H9 (cell line): ENCODE measurements around the gene PTPRN2. TPM values are rescaled to one million over a fixed set of nuclear protein-coding genes. Genes with fewer than 3 reads are reported as not detected.

Source experiments
- DNase-seq: peaks from one replicate; pipeline ENCODE4 v3.0.0-alpha.2; 2017
- H2AFZ ChIP-seq: one replicate; pipeline ENCODE4 v1.6.1; 2013; ENCODE audit warnings: mild to moderate bottlenecking, low read length, control low read depth, moderate library complexity
- H2AK5ac ChIP-seq: 2 replicates; pipeline ENCODE4 v1.6.1; 2013; ENCODE audit warnings: low read length, control low read depth, mixed read lengths; ENCODE audit not compliant: insufficient read length
- H2BK120ac ChIP-seq: one replicate; pipeline ENCODE4 v1.6.1; 2013; ENCODE audit warnings: low read depth, mild to moderate bottlenecking, low read length, control low read depth, inconsistent platforms; ENCODE audit not compliant: poor library complexity, severe bottlenecking
- H2BK12ac ChIP-seq: 2 replicates; pipeline ENCODE4 v1.6.1; 2013; ENCODE audit warnings: low read length, control low read depth, mixed read lengths, low read depth; ENCODE audit not compliant: insufficient read length
- H2BK15ac ChIP-seq: 2 replicates; pipeline ENCODE4 v1.6.1; 2013; ENCODE audit warnings: low read depth, low read length, control low read depth
- H2BK20ac ChIP-seq: one replicate; pipeline ENCODE4 v1.6.1; 2013; ENCODE audit warnings: low read depth, mild to moderate bottlenecking, low read length, control low read depth, inconsistent platforms; ENCODE audit not compliant: poor library complexity, severe bottlenecking
- H2BK5ac ChIP-seq: 2 replicates; pipeline ENCODE4 v1.6.1; 2013; ENCODE audit warnings: low read length, control low read depth, mixed read lengths; ENCODE audit not compliant: insufficient read length
- H3K14ac ChIP-seq: 2 replicates; pipeline ENCODE4 v1.6.1; 2013; ENCODE audit warnings: low read length, control low read depth; ENCODE audit not compliant: insufficient read depth
- H3K18ac ChIP-seq: 2 replicates; pipeline ENCODE4 v1.6.1; 2013; ENCODE audit warnings: low read depth, mild to moderate bottlenecking, mixed read lengths, low read length, control low read depth; ENCODE audit not compliant: insufficient read length
- H3K23ac ChIP-seq: 2 replicates; pipeline ENCODE4 v1.6.1; 2013; ENCODE audit warnings: low read length, control low read depth, mixed read lengths, low read depth; ENCODE audit not compliant: insufficient read length
- H3K23me2 ChIP-seq: 2 replicates; pipeline ENCODE4 v1.6.1; 2013; ENCODE audit warnings: low read depth, mild to moderate bottlenecking, mixed read lengths, low read length, control low read depth; ENCODE audit not compliant: insufficient read length, poor library complexity, severe bottlenecking
- H3K27ac ChIP-seq: 2 replicates; pipeline ENCODE4 v1.5.1; 2013; ENCODE audit warnings: low read length, control low read depth, mixed read lengths, low read depth; ENCODE audit not compliant: insufficient read length
- H3K27me3 ChIP-seq: 2 replicates; pipeline ENCODE4 v1.6.1; 2013; ENCODE audit warnings: low read length, control low read depth, inconsistent platforms; ENCODE audit not compliant: insufficient read depth
- H3K4ac ChIP-seq: 2 replicates; pipeline ENCODE4 v1.6.1; 2013; ENCODE audit warnings: low read depth, mild to moderate bottlenecking, control low read depth, inconsistent platforms, low read length, moderate library complexity
- H3K4me1 ChIP-seq: 2 replicates; pipeline ENCODE4 v1.6.1; 2013; ENCODE audit warnings: low read length, control low read depth, inconsistent platforms; ENCODE audit not compliant: insufficient read depth
- H3K4me2 ChIP-seq: 2 replicates; pipeline ENCODE4 v1.6.1; 2013; ENCODE audit warnings: low read length, control low read depth, mixed read lengths; ENCODE audit not compliant: insufficient read length, insufficient read depth
- H3K56ac ChIP-seq: 2 replicates; pipeline ENCODE4 v1.6.1; 2013; ENCODE audit warnings: low read depth, mild to moderate bottlenecking, mixed read lengths, low read length, control low read depth; ENCODE audit not compliant: insufficient read length
- H3K79me1 ChIP-seq: 2 replicates; pipeline ENCODE4 v1.6.1; 2013; ENCODE audit warnings: low read depth, mild to moderate bottlenecking, moderate library complexity, low read length, control low read depth, inconsistent platforms; ENCODE audit not compliant: insufficient read depth, poor library complexity, severe bottlenecking
- H3K79me2 ChIP-seq: 2 replicates; pipeline ENCODE4 v1.6.1; 2013; ENCODE audit warnings: low read length, control low read depth, inconsistent platforms; ENCODE audit not compliant: insufficient read depth
- H3K9ac ChIP-seq: 2 replicates; pipeline ENCODE4 v1.6.1; 2013; ENCODE audit warnings: low read length, control low read depth, mixed read lengths; ENCODE audit not compliant: insufficient read length; ENCODE audit errors: extremely low read depth
- H3K9me3 ChIP-seq: one replicate; pipeline ENCODE4 v1.6.1; 2013; ENCODE audit warnings: low read depth, low read length, inconsistent platforms; ENCODE audit not compliant: control insufficient read depth
- H3T11ph ChIP-seq: one replicate; pipeline ENCODE4 v1.6.1; 2013; ENCODE audit warnings: mild to moderate bottlenecking, low read length, control low read depth, inconsistent platforms
- H4K20me1 ChIP-seq: one replicate; pipeline ENCODE4 v1.6.1; 2013; ENCODE audit not compliant: control insufficient read depth, insufficient read length, insufficient read depth
- H4K5ac ChIP-seq: 2 replicates; pipeline ENCODE4 v1.6.1; 2013; ENCODE audit warnings: low read depth, mild to moderate bottlenecking, mixed read lengths, low read length, control low read depth; ENCODE audit not compliant: insufficient read length
- H4K8ac ChIP-seq: replicated peaks from 2 replicates; pipeline ENCODE4 v1.6.1; 2013; ENCODE audit warnings: low read length, control low read depth, mixed read lengths, low read depth; ENCODE audit not compliant: insufficient read length
- H4K91ac ChIP-seq: 2 replicates; pipeline ENCODE4 v1.6.1; 2013; ENCODE audit warnings: low read depth, mild to moderate bottlenecking, moderate library complexity, mixed read lengths, low read length, control low read depth; ENCODE audit not compliant: insufficient read length
- H3K27ac Mint-ChIP-seq, 3 experiments: 2 replicates in 2 of 3; 3 replicates in 1 of 3; pipeline ENCODE4 v1.8.0; 2020 to 2021; ENCODE audit warnings: mixed read lengths in 3 of 3, mild to moderate bottlenecking in 1 of 3, moderate library complexity in 1 of 3
- H3K27me3 Mint-ChIP-seq: 2 replicates; pipeline ENCODE4 v1.8.0; 2021; ENCODE audit warnings: low read depth, mild to moderate bottlenecking, moderate library complexity, mixed read lengths
- H3K36me3 Mint-ChIP-seq, 3 experiments: 2 replicates in 2 of 3; 3 replicates in 1 of 3; pipeline ENCODE4 v1.8.0; 2020 to 2021; ENCODE audit warnings: low read depth in 3 of 3, mixed read lengths in 3 of 3; ENCODE audit not compliant: insufficient read depth in 1 of 3
- H3K4me1 Mint-ChIP-seq, 2 experiments: 2 replicates each; pipeline ENCODE4 v1.8.0; 2020; ENCODE audit warnings: mixed read lengths in 2 of 2
- H3K4me3 Mint-ChIP-seq, 2 experiments: 2 replicates in 1 of 2; 3 replicates in 1 of 2; pipeline ENCODE4 v1.8.0; 2020 to 2021; ENCODE audit warnings: mild to moderate bottlenecking in 2 of 2, mixed read lengths in 2 of 2, moderate library complexity in 1 of 2
- H3K9me3 Mint-ChIP-seq, 2 experiments: 2 replicates in 1 of 2; 3 replicates in 1 of 2; pipeline ENCODE4 v1.8.0; 2020; ENCODE audit warnings: mild to moderate bottlenecking in 2 of 2, mixed read lengths in 2 of 2, moderate library complexity in 1 of 2
- WGBS: extraction: QIAGEN DNeasy Blood & Tissue Kit; methylation state at CpG from one replicate; pipeline ENCODE4 v1.1.7; 2013; ENCODE audit warnings: missing lambda C conversion rate, low lambda C conversion rate, mixed read lengths; ENCODE audit not compliant: insufficient read length; ENCODE audit errors: extremely low coverage; 5-methylcytosine and 5-hydroxymethylcytosine counted together
- total RNA-seq: library from RNA; stranded (reverse); gene quantifications from 2 replicates; pipeline ENCODE4 v1.2.1, GENCODE V29; 2021
- TF ChIP-seq, protein P1 (sequence below): fragments of 200-600 bp; sonication (generic); conservative IDR thresholded peaks from 3 replicates; pipeline ENCODE4 v1.8.0; 2021; ENCODE audit warnings: antibody characterized with exemption, mild to moderate bottlenecking

PTPRN2 gene
- total RNA-seq, 1 experiment from 2014 or later = 5.2 TPM

DNA sequence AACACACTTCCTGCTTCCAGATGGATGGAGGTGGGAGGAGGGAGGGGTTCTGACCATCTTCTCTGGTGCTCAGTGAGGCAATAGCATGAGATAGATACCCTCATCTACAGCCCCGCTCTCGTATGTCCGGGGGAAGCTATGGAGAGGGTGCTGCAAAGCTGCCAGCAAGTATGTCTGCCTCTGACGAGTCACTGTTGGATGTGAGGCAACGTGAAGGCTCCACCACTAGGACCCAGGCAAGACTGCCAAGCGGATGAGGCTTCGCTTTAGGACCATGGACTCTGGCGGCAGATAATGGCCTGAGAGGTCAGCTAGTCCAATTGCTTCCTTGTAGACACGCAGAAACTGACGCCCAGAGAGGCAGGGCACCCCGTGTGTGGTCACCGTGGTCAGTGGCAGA lies 601.6 kb downstream of the PTPRN2 start:
- Histone ChIP-seq H3K18ac (no peak overlapping the region), H3K27me3 (no peaks in the 10 kb centered on the region), H2AK5ac (no peak overlapping the region), H2BK20ac (no peak overlapping the region), H4K20me1 (no peaks in the 10 kb centered on the region), H3K23me2 (no peaks in the 10 kb centered on the region), H4K8ac (no peak overlapping the region), H2BK15ac (no peak overlapping the region), H3K27ac (no peak overlapping the region), H3K9me3 (no peaks in the 10 kb centered on the region), H3K79me1 (no peaks in the 10 kb centered on the region), H3K4me2 (no peak overlapping the region), H3T11ph (no peak overlapping the region), H3K4me1 (0 out of 2 replicates have a peak, but pooled peaks cover 2% of the 10 kb centered on the region), H3K14ac (no peak overlapping the region), H2AFZ (no peak overlapping the region), H3K79me2 (no peaks in the 10 kb centered on the region), H3K23ac (no peak overlapping the region), H3K9ac (no peak overlapping the region), H3K56ac (no peak overlapping the region), H2BK5ac (no peak overlapping the region), H2BK12ac (no peak overlapping the region), H3K4ac (no peak overlapping the region), H4K5ac (no peak overlapping the region), H4K91ac (no peak overlapping the region), H2BK120ac (no peak overlapping the region)
- Mint-ChIP-seq H3K36me3 (no peaks in the 10 kb centered on the region), H3K27ac (no peak overlapping the region; a peak in 1 of 7 replicates), H3K27me3 (peaks cover 3% of the 10 kb centered on the region; the same call in 1 of the 2 replicates), H3K4me1 (peaks cover 9 to 25% of the 10 kb centered on the region in 2 experiments), H3K4me3 (no peak overlapping the region), H3K9me3 (no peaks in the 10 kb centered on the region)
- TF ChIP-seq, protein P1, sequence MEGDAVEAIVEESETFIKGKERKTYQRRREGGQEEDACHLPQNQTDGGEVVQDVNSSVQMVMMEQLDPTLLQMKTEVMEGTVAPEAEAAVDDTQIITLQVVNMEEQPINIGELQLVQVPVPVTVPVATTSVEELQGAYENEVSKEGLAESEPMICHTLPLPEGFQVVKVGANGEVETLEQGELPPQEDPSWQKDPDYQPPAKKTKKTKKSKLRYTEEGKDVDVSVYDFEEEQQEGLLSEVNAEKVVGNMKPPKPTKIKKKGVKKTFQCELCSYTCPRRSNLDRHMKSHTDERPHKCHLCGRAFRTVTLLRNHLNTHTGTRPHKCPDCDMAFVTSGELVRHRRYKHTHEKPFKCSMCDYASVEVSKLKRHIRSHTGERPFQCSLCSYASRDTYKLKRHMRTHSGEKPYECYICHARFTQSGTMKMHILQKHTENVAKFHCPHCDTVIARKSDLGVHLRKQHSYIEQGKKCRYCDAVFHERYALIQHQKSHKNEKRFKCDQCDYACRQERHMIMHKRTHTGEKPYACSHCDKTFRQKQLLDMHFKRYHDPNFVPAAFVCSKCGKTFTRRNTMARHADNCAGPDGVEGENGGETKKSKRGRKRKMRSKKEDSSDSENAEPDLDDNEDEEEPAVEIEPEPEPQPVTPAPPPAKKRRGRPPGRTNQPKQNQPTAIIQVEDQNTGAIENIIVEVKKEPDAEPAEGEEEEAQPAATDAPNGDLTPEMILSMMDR = no peak
- no CpG with 5 or more reads among the region's 12 CpGs for WGBS
- no peak for DNase-seq
